GM19463 (cell line): Measurements from ENCODE around the gene RPL18A.

Source experiments
- ATAC-seq: cut with Tn5 transposase; IDR thresholded peaks from one replicate; pipeline ENCODE4 v1.9.1; 2021; ENCODE audit warnings: mild to moderate bottlenecking, moderate library complexity; ENCODE audit not compliant: unreplicated experiment

Gene RPL18A

DNA sequence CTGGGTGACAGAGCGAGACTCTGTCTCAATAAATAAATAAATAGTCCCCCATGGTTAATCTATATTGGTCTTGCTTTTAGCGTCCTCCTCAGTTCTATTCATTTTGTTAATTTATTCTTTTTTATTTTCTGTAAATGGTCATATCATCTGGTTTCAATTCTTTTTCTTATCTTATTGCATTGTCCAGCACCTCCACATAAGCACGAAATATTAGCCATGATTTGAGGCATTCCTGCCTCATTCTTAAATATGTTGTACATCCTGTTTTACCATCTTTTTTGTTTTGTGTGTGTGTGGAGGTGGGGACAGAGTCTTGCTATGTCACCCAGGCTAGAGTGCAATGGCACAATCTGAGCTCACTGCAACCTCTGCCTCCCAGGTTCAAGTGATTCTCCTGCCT lies 48.5 kb downstream of the RPL18A start:
- ATAC-seq, result no peak

DNA sequence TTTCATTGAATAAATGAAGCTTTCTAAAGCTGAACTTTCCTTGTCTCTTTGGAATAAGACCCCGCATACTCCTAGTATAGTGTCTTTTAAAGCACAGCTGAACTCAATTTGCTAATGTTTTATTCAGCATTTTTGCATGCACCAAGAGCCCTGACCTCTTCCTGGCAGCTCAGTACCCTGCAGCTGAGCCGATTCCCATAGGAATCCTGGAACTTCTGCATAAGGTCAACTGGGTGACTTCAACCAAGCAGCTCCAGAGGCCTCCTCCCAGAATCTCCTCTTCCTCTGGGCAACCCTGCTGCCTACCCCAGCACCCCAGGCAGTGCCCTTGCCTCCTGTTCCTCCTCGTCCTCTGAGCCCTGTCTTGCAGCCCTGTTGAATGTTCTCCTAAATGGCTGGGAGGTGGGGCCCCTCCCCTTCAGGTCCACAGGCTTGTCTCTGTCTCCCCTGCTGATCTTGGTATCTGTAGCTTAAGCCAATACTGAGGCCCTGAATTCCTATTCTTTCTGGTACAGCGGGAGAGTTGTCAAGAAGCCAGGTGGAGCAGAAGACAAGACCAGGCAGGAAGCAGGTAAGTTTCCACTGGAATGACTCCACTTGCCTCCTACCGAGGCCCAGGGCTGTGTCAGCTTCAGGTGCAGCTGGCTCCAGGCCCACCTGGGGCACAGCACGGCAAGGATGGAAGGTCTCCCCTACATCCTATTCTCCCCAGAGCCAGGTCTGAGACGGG lies 49.5 kb downstream of the RPL18A start:
- ATAC-seq, result no peak

DNA sequence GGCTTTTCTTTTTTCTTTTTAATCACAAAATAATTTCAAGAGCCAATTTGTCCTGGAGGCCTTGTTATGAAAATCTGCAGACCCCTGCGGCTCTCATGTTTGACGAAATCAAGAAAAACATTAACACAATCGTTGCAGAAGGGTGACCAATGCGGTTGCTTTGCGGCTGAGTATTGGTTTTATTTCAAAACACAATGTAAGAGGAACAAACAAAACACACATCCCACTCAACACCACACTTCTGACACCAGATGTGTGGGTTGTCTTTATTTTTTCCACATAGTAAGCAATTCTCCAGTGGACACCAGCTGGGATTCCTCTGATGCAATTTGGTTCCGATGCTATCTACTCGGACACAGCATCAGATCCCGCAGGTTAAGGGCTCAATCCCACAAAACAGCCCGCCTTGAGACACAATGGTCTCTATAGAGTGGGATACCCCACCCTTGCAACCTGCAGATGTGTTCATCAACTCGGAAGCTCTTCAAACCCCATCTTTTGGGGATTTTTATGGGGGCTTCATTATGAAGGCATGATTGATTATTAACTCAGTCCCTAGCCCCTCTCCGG lies 51.2 kb downstream of the RPL18A start:
- ATAC-seq, result no peak
